Measurements from ENCODE around the gene KCNAB1. TPM values are rescaled to one million over a fixed set of nuclear protein-coding genes. Genes with fewer than 3 reads are reported as not detected.

Gene KCNAB1
- total RNA-seq, 1 experiment from 2014 or later: 1.0 TPM

DNA sequence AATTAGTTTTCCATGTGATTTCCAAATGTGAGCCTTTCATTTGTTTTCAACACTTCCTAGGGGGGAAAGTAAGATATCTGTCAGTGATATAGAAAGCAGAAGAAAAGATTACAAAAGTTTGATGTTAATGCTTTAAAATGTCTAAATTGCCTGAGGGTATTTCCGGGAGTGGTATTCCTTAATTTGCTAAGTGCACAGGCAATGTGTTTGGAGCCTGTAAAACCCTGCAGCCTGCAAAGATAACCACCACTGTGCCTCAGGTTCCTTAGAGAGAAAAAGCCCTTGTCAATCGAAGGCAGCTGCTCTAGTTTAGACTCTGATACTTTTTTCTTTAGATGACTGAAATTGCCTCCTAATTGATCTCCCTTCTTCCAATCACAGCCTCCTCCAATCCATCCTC lies 279.7 kb downstream of the KCNAB1 start (continued):
- TF ChIP-seq, protein P1, sequence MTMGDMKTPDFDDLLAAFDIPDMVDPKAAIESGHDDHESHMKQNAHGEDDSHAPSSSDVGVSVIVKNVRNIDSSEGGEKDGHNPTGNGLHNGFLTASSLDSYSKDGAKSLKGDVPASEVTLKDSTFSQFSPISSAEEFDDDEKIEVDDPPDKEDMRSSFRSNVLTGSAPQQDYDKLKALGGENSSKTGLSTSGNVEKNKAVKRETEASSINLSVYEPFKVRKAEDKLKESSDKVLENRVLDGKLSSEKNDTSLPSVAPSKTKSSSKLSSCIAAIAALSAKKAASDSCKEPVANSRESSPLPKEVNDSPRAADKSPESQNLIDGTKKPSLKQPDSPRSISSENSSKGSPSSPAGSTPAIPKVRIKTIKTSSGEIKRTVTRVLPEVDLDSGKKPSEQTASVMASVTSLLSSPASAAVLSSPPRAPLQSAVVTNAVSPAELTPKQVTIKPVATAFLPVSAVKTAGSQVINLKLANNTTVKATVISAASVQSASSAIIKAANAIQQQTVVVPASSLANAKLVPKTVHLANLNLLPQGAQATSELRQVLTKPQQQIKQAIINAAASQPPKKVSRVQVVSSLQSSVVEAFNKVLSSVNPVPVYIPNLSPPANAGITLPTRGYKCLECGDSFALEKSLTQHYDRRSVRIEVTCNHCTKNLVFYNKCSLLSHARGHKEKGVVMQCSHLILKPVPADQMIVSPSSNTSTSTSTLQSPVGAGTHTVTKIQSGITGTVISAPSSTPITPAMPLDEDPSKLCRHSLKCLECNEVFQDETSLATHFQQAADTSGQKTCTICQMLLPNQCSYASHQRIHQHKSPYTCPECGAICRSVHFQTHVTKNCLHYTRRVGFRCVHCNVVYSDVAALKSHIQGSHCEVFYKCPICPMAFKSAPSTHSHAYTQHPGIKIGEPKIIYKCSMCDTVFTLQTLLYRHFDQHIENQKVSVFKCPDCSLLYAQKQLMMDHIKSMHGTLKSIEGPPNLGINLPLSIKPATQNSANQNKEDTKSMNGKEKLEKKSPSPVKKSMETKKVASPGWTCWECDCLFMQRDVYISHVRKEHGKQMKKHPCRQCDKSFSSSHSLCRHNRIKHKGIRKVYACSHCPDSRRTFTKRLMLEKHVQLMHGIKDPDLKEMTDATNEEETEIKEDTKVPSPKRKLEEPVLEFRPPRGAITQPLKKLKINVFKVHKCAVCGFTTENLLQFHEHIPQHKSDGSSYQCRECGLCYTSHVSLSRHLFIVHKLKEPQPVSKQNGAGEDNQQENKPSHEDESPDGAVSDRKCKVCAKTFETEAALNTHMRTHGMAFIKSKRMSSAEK (CRISPR knock-in tag; IDR thresholded peaks at IDR 0.05; ENCODE audit: borderline replicate concordance): no peak

DNA sequence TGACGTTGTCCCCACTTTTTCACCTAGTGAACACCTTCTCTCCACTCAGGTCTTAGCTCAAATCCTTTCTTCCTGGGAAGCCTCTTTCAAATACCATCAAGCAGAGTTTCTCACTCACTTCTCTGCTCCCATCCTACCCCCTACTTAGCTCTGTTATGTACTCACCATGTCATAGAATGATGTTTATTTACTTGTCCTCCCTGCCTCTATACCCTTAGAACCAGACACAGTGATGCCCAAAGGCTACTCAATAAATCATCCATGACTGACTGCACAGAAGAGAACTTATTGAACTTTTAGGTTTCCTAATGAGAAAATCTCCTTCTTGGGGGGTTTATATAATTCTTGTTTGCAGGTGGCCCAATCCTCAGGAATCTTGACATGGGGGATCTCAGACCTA lies 280.4 kb downstream of the KCNAB1 start:
- Mint-ChIP-seq H3K27ac (no peak overlapping the region), H3K9me3 (no peaks in the 10 kb centered on the region), H3K36me3 (no peaks in the 10 kb centered on the region), H3K4me1 (peaks cover 9% of the 10 kb centered on the region), H3K27me3 (ENCODE audit: low read depth) (no peaks in the 10 kb centered on the region), H3K4me3 (no peak overlapping the region)
- CTCF ChIA-PET: no interaction called here
- POLR2A ChIA-PET: interaction anchor here (0.7 kb wide), 1 partner anchor 79 kb away, joined by 3 read pairs; no protein-coding TSS in a partner anchor
- DNase-seq (ENCODE audit: low spot score): no peak
- TF ChIP-seq ZNF416 (CRISPR knock-in tag; IDR thresholded peaks at IDR 0.05): no peak
- TF ChIP-seq TEAD4 (CRISPR knock-in tag; IDR thresholded peaks at IDR 0.05): no peak
- TF ChIP-seq SMAD3 (CRISPR knock-in tag; IDR thresholded peaks at IDR 0.05; ENCODE audit: borderline replicate concordance): no peak
- no peak for TF ChIP-seq NFE2L1 (CRISPR knock-in tag; IDR thresholded peaks at IDR 0.05)
- TF ChIP-seq ZNF232 (CRISPR knock-in tag; IDR thresholded peaks at IDR 0.05): no peak
- TF ChIP-seq FOXJ3 (CRISPR knock-in tag; IDR thresholded peaks at IDR 0.05; ENCODE audit: borderline replicate concordance): no peak
- TF ChIP-seq, protein P2, sequence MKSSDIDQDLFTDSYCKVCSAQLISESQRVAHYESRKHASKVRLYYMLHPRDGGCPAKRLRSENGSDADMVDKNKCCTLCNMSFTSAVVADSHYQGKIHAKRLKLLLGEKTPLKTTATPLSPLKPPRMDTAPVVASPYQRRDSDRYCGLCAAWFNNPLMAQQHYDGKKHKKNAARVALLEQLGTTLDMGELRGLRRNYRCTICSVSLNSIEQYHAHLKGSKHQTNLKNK (CRISPR knock-in tag; IDR thresholded peaks at IDR 0.05): no peak
- TF ChIP-seq NFYB (CRISPR knock-in tag; conservative IDR thresholded peaks at IDR 0.05; ENCODE audit: low read depth): no peak
- TF ChIP-seq HMGA2 (CRISPR knock-in tag; IDR thresholded peaks at IDR 0.05): no peak
- TF ChIP-seq, protein P3, sequence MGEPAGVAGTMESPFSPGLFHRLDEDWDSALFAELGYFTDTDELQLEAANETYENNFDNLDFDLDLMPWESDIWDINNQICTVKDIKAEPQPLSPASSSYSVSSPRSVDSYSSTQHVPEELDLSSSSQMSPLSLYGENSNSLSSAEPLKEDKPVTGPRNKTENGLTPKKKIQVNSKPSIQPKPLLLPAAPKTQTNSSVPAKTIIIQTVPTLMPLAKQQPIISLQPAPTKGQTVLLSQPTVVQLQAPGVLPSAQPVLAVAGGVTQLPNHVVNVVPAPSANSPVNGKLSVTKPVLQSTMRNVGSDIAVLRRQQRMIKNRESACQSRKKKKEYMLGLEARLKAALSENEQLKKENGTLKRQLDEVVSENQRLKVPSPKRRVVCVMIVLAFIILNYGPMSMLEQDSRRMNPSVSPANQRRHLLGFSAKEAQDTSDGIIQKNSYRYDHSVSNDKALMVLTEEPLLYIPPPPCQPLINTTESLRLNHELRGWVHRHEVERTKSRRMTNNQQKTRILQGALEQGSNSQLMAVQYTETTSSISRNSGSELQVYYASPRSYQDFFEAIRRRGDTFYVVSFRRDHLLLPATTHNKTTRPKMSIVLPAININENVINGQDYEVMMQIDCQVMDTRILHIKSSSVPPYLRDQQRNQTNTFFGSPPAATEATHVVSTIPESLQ (CRISPR knock-in tag; IDR thresholded peaks at IDR 0.05): no peak
- TF ChIP-seq EMX1 (CRISPR knock-in tag; IDR thresholded peaks at IDR 0.05): no peak
- TF ChIP-seq ZNF423 (CRISPR knock-in tag; IDR thresholded peaks at IDR 0.05): no peak
- TF ChIP-seq, protein P4, sequence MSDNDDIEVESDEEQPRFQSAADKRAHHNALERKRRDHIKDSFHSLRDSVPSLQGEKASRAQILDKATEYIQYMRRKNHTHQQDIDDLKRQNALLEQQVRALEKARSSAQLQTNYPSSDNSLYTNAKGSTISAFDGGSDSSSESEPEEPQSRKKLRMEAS (CRISPR knock-in tag; IDR thresholded peaks at IDR 0.05): no peak
- TF ChIP-seq, protein P5, sequence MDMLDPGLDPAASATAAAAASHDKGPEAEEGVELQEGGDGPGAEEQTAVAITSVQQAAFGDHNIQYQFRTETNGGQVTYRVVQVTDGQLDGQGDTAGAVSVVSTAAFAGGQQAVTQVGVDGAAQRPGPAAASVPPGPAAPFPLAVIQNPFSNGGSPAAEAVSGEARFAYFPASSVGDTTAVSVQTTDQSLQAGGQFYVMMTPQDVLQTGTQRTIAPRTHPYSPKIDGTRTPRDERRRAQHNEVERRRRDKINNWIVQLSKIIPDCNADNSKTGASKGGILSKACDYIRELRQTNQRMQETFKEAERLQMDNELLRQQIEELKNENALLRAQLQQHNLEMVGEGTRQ (CRISPR knock-in tag; IDR thresholded peaks at IDR 0.05): no peak
- no peak for TF ChIP-seq ZNF396 (CRISPR knock-in tag; IDR thresholded peaks at IDR 0.05; ENCODE audit: borderline replicate concordance)
- ATAC-seq: no peak

DNA sequence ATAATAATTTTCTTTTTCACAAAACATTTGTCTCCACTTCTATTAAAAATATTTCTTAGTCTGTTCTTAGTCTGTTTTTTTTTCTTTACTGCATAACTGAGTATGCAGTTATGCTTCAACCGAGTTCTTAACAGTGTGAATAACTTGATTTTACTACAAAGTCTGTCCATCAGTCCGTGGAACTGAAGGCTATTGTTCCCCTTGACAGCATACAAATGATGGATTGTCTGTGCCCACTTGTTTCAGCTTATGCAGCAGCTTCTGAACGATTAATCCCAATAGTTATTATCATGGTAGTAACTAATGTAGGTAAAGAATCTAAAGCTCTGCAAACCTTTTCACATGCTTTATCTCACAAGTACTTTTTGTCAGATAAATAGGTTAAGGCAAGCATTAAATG lies 283.8 kb downstream of the KCNAB1 start:
- CTCF ChIA-PET: no interaction called here
- DNase-seq (ENCODE audit: low spot score): no peak
- Mint-ChIP-seq H3K9me3 (no peaks in the 10 kb centered on the region), H3K4me3 (no peak overlapping the region), H3K27me3 (ENCODE audit: low read depth) (no peaks in the 10 kb centered on the region), H3K36me3 (no peaks in the 10 kb centered on the region), H3K4me1 (peaks cover 9% of the 10 kb centered on the region), H3K27ac (no peak overlapping the region)
- TF ChIP-seq, protein P2 (CRISPR knock-in tag; IDR thresholded peaks at IDR 0.05): no peak
- TF ChIP-seq JUN (CRISPR knock-in tag; IDR thresholded peaks at IDR 0.05): no peak
- no peak for TF ChIP-seq CBFB (CRISPR knock-in tag; IDR thresholded peaks at IDR 0.05; ENCODE audit: low read depth)
- no peak for TF ChIP-seq FOXK1 (CRISPR knock-in tag; IDR thresholded peaks at IDR 0.05)
- TF ChIP-seq HMGA2 (CRISPR knock-in tag; IDR thresholded peaks at IDR 0.05): no peak
- ATAC-seq: no peak
- POLR2A ChIA-PET: no interaction called here

Measured in WTC11 (cell line).